NCI-H1417 treated with DMSO at 0.1 percent for 48 hours (cell line): ENCODE data around the gene TMEM164.
"Not testable (repeated sequence)": the region's sequence is repeated elsewhere in the genome, so short reads cannot be mapped to it uniquely, and the experiment has no call there.

Experiments used
- DNase-seq: peaks from one replicate; lab custom pipeline; 2025; lab: John Stamatoyannopoulos, UW

The TMEM164 gene

GRCh38 chrX:110002300-110003166, at the start of gene TMEM164:
Gene TMEM164, plus strand, starts transcription at chrX:110003114. Its CDS starts 661 bp downstream, at chrX:110003775.
- DNase-seq, result peak; percentile 23

- DNase-seq, result no peak
Measured at GRCh38 chrX:109954333-109954732, 48.6 kb upstream of the TMEM164 start.

DNA sequence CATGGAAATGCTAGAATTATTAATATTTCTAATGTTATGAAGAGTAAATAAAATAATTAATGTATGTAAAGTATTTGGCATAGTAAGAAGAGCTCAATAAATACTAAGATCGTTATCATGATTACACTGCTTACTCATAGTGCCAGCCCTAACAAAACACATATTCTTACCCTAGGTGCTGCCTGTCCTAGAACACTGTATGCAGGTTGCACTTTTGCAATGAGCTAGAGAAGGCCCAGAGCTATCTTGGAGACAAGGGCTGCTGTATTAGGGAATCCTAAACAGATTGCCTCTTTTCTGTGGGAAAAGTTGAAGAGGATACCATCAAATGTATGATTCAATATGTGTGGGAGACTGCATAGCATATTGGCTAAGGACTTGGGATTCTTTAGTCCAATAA, 48.0 kb upstream of the TMEM164 start:
- no peak for DNase-seq

- no peak for DNase-seq
Measured at GRCh38 chrX:109958266-109958665, 44.6 kb upstream of the TMEM164 start.

DNA sequence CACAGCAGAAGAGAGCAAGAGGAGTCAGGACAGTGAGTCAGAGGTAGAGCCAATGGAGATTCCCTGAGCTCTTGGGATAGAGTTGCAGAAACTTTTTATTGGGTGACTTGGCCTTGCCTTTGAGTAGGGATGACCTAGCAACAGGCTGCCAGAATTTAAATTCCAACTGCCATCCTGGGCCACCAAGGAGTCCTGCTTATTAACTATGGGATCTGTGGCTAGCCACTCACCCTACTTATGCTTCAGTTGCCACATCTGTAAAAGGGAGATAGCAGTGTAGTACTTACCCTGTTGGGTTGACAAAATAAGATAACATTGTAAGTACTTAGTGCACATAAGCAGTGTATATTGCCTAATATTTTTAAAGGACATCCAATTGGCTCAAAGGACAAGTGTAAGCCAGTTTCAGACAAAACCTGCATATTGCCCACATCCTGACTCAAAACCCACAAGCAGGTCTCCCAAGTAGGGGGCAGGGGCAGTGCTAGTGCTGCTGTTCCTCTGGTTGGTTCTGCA, 43.5 kb upstream of the TMEM164 start:
- no peak for DNase-seq

DNA sequence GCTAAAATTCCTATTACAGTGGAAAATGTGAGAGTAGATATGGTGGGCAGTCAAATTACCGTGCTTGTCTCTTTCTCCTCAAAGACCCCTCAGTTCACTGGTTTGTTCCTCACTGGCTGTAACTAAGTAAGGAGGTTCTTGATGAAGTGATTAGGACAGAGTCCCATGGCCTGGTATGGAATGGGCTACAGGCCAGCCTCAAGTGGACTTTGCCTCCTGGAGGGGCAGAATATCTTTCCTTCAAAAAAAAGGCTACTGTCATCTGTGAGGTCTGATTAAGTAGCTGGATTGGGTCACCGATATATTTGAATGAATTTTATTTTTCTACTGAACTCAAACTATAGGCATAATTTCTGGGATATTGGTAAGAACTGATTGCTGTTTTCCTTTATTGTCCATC, 38.5 kb upstream of the TMEM164 start:
- no peak for DNase-seq

- DNase-seq, result no peak
Measured at GRCh38 chrX:109966246-109966645, 36.7 kb upstream of the TMEM164 start.

DNA sequence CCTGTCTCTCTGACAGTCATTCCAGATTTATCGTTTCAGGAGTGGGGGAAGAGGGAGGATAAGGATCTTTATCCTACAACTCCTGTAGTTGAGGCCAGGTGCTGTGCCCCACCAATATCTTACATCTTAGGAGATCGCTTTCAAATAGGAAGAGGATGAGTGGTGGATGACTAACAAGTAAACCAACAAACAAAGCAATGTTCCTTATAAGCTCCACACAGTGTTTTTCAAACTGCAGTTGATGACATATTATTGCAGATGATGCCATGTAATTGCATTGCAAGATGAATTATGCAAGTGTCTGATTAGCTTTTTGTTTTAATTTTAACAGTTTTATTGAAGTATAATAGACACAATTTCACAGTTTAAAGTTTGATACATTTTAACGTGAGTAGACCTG, 35.8 kb upstream of the TMEM164 start:
- DNase-seq, result no peak

- DNase-seq, result not testable (repeated sequence)
Measured at GRCh38 chrX:109970841-109971240, 32.1 kb upstream of the TMEM164 start.

GRCh38 chrX:109974906-109975655, 27.8 kb upstream of the TMEM164 start:
- DNase-seq, result no peak

GRCh38 chrX:109985210-109985609, 17.7 kb upstream of the TMEM164 start:
- DNase-seq, result not testable (repeated sequence)

DNA sequence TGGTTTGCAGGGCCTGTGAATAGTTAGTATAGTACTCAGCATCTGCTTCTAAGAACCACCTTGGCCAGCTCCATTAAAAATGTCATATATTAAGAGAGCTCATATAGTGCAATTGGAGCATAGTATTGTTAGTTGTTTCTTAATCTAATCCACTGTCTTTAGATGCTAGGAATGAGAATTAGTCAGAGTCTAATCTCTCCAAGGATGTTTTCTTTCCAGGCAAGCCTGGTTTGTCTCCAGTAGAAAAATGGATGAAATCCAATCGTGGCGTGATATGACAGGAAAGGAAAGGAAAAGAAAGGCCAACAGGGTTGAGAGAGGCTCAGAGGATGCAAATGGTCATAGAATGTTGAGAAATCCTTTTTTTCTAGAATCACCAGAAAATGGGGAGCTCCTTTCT, 15.0 kb upstream of the TMEM164 start:
- no peak for DNase-seq

GRCh38 chrX:109990582-109991276, 12.2 kb upstream of the TMEM164 start:
- no peak for DNase-seq

DNA sequence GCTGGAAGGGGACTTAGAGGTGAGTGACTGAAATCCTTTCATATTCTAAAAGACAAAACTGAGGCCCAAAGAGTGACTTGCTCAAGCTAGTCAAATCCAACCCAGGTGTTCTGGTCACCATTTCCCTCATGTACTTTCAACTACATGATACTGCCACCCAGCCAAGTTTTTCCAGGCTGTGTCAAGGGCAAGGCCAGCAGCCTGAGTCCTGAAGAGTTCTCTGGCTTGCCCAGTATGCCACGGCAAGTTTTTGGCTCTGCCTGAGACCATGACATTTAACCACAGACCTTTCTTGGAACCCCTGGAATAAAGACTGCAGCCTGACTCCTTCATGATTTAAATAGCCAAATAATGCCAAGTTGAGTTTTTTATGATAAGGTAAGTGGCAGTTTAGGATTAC, 10.7 kb upstream of the TMEM164 start:
- DNase-seq, result no peak

DNA sequence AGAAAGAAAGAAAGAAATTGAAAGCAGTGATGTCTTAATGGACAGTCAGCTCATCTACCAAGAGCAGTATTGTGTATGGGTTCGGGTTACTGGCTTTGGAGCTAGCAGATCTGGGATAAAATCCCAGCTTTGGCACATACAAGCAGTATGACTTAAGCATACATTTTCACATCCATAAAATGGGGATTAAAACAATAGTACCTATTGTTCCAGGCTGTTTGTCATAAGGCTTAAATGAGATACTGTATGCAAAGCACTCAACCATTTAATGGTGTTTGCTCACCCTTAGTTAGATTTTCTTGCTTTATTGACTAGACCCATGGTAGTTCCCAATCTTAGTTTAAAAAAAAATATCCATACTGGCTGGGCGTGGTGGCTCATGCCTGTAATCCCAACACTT, 7.8 kb upstream of the TMEM164 start:
- no peak for DNase-seq

- DNase-seq, result no peak
Measured at GRCh38 chrX:109997786-109998452, 5.0 kb upstream of the TMEM164 start.

DNA sequence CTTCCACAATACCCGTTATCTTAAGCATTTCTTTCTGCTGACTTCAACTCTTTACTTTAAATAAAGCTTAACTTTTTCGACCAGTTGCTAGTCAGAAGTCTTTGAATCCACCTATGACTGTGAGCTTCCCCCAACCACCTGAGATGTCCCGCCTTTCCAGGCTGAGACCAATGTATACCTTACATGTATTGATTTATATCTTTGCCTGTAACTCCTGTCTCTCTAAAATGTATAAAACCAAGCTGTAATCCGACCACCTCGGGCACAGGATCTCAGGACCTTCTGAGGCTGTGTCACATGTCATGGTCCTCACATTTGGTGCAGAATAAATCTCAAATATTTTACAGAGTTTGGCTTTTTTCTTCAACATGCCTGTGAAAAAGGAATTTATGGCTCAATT, 2.9 kb upstream of the TMEM164 start:
- DNase-seq, result no peak

DNA sequence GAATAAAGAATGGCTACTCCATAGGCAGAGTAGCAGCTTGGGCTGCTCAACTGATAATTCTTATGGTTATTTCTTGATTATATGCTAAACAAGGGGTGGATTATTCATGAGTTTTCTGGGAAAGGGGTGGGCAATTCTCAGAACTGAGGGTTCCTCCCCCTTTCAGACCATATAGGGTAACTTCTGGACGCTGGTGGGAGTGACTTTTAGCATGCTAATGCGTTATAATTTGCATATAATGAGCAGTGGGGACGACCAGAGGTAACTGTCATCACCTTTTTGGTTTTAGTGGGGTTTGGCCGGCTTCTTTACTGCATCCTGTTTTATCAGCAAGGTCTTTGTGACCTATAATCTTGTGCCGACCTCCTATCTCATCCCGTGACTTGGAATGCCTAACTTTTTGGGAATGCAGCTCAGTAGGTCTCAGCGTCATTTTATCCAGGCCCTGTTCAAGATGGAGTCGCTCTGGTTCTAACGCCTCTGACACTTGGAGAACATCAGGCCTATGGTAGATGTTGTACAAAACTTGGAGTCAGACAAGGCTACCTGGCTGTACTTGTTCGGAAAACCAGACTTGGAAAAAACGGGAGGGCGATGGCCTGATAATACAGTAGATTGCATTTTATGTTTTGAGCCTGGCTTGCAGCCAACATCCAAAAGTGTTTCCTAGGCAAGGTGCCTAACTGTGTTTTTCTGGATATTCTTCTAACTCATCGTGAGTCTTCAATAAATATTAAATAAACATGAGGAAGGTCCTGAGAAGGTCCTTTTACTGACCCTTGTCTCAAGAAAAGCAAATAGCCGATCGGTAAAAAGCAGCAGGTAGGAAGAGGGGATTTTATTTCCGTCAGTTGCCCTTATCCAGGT, 1.8 kb upstream of the TMEM164 start:
- DNase-seq, result no peak

- DNase-seq, result no peak
Measured at GRCh38 chrX:110001740-110002299, 1.1 kb upstream of the TMEM164 start.
